GM06990 (cell line): ENCODE results near the gene HBG2.
"Not testable (repeated sequence)": the region's sequence is repeated elsewhere in the genome, so short reads cannot be mapped to it uniquely, and the experiment has no call there.

Experiments used
- DNase-seq: peaks from one replicate; pipeline ENCODE4 v3.0.0-alpha.2; 2011; ENCODE audit not compliant: insufficient read length; ENCODE audit errors: extremely low read depth
- H3K27me3 ChIP-seq: replicated peaks from 2 replicates; pipeline ENCODE4 v1.6.0; 2011; ENCODE audit warnings: low read length; ENCODE audit not compliant: control insufficient read depth, insufficient read depth
- H3K36me3 ChIP-seq: 2 replicates; pipeline ENCODE4 v1.5.1; 2011; ENCODE audit warnings: low read length; ENCODE audit not compliant: control insufficient read depth, insufficient read depth
- H3K4me3 ChIP-seq: replicated peaks from 2 replicates; pipeline ENCODE4 v1.5.1; 2011; ENCODE audit warnings: low read depth, mild to moderate bottlenecking, control low read depth, low read length
- TF ChIP-seq, protein P1 (sequence below): IDR thresholded peaks from 2 replicates; pipeline ENCODE4 v1.5.1; 2011; ENCODE audit warnings: low read length, control low read depth, mild to moderate bottlenecking, inconsistent platforms; ENCODE audit not compliant: insufficient read depth, poor library complexity, severe bottlenecking

Gene HBG2

GRCh38 chr11:5297721-5298323 is 43.2 kb upstream of the HBG2 start:
- TF ChIP-seq, protein P1, sequence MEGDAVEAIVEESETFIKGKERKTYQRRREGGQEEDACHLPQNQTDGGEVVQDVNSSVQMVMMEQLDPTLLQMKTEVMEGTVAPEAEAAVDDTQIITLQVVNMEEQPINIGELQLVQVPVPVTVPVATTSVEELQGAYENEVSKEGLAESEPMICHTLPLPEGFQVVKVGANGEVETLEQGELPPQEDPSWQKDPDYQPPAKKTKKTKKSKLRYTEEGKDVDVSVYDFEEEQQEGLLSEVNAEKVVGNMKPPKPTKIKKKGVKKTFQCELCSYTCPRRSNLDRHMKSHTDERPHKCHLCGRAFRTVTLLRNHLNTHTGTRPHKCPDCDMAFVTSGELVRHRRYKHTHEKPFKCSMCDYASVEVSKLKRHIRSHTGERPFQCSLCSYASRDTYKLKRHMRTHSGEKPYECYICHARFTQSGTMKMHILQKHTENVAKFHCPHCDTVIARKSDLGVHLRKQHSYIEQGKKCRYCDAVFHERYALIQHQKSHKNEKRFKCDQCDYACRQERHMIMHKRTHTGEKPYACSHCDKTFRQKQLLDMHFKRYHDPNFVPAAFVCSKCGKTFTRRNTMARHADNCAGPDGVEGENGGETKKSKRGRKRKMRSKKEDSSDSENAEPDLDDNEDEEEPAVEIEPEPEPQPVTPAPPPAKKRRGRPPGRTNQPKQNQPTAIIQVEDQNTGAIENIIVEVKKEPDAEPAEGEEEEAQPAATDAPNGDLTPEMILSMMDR: no peak
- Histone ChIP-seq H3K36me3 (no peaks in the 10 kb centered on the region), H3K27me3 (no peaks in the 10 kb centered on the region), H3K4me3 (no peak overlapping the region)
- DNase-seq: no peak

DNA sequence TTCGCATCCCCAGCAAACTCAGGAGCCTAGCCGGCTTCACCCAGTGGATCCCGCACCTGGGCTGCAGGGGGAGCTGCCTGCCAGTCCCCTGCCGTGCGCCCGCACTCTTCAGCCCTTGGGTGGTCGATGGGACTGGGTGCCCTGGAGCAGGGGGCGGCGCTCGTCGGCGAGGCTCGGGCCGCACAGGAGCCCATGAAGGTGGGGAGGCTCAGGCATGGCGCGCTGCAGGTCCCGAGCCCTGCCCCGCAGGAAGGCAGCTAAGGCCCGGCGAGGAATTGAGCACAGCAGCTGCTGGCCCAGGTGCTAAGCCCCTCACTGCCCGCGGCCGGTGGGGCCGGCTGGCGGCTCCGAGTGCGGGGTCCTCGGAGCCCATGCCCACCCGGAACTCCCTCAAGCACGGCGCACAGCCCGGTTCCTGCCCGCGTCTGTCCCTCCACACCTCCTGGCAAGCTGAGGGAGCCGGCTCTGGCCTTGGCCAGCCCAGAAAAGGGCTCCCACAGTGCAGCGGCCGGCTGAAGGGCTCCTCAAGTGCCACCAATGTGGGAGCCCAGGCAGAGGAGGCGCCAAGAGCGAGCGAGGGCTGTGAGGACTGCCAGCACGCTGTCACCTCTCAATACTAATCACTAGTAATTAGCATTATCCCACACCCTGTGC is 39.9 kb upstream of the HBG2 start:
- not testable (repeated sequence) for H3K36me3 ChIP-seq, H3K27me3 ChIP-seq, DNase-seq, H3K4me3 ChIP-seq

GRCh38 chr11:5293028-5293427 is 38.4 kb upstream of the HBG2 start:
- Histone ChIP-seq H3K4me3 (no peak overlapping the region), H3K27me3 (no peaks in the 10 kb centered on the region), H3K36me3 (no peaks in the 10 kb centered on the region)
- no peak for DNase-seq
- TF ChIP-seq, protein P1: no peak

DNA sequence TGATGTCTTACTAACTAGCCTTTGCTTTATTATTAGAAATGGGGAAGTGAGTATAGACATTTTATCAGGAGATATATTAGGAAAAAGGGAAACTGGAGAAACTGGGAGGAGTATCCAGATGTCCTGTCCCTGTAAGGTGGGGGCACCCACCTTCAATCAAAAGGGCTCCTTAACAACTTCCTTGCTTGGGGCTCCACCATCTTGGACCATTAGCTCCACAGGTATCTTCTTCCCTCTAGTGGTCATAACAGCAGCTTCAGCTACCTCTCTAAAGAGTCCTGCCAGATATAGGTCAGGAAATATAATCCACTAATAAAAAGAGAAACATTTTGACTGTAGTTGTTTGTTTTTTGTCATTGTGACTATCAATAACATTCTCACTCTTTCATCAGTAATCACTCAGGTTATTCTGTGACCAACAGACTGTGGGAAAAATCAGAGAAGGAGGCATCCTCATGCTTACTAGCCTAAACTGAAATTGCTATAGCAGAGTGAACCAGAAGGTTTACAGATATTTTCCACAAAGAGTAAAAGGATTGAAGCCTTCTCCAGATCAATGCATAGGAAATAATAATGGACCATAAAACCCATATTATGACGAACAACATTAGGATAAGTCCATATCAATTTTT is 36.7 kb upstream of the HBG2 start:
- Histone ChIP-seq H3K27me3 (no peaks in the 10 kb centered on the region), H3K4me3 (no peak overlapping the region), H3K36me3 (no peaks in the 10 kb centered on the region)
- DNase-seq: no peak
- TF ChIP-seq, protein P1: peak; percentile 74

- no peak for DNase-seq
- TF ChIP-seq, protein P1: no peak
- H3K27me3 ChIP-seq: no peaks in the 10 kb centered on the region
- H3K36me3 ChIP-seq: no peaks in the 10 kb centered on the region
- H3K4me3 ChIP-seq: no peak overlapping the region
These were observed 35.5 kb upstream of the HBG2 start for GRCh38 chr11:5290106-5290505.

GRCh38 chr11:5289696-5290095 is 35.1 kb upstream of the HBG2 start:
- DNase-seq: no peak
- H3K27me3 ChIP-seq: no peaks in the 10 kb centered on the region
- no peak overlapping the region for H3K4me3 ChIP-seq
- TF ChIP-seq, protein P1: no peak
- no peaks in the 10 kb centered on the region for H3K36me3 ChIP-seq
